GM10248 (cell line): ENCODE data around the gene HASPIN.
A peak's percentile ranks its signal among the peaks of the same experiment; 100 is the strongest.

Source experiments
- CTCF ChIA-PET: fragments of 300-600 bp; sonication (Branson Sonifier 250); formaldehyde crosslinking; extraction: SDS; loops from one replicate; lab custom pipeline; 2021; ENCODE audit warnings: antibody characterized with exemption; lab: Yijun Ruan, JAX
- POLR2A ChIA-PET: fragments of 350-650 bp; sonication (Branson Sonifier 250); formaldehyde crosslinking; extraction: SDS; loops from one replicate; lab custom pipeline; 2020; ENCODE audit warnings: antibody characterized with exemption; lab: Yijun Ruan, JAX
- DNase-seq: peaks from one replicate; pipeline ENCODE4 v3.0.0; 2012; ENCODE audit errors: extremely low spot score
- TF ChIP-seq, protein P1 (sequence below): IDR thresholded peaks from 2 replicates; pipeline ENCODE4 v1.5.1; 2012; ENCODE audit warnings: mild to moderate bottlenecking, low read depth; ENCODE audit errors: extremely low read depth, missing control alignments, control extremely low read depth

Gene HASPIN

DNA sequence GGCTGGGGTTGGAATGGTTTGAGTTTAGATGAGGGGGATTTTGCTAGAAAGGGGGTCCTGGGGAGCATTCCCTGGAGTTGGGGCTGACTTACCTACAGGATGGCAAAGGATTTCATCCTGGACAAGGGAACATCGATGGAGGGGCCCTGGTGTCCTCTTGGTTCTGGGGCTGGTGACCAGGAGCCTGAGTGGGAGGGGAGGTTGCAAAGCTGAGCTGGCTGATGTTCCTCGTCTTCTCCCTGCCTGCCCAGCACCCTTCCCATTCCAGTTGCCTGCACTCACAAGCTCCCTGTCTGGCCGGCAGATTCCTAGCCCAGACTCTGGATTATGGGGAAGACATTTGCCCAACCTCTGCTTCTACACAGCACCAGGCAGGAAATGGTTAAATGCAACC, 40.1 kb downstream of the HASPIN start:
- no peak for DNase-seq
- ChIA-PET CTCF (interaction anchor here (1.4 to 10.6 kb wide), 3 partner anchors 10 to 82 kb away, joined by 5 to 111 read pairs (median 6); partner anchors contain the start of gene NCBP3), POLR2A (interaction anchor here (1.0 kb wide), 1 partner anchor 15 kb away, joined by 3 read pairs; no protein-coding TSS in a partner anchor)
- TF ChIP-seq, protein P1, sequence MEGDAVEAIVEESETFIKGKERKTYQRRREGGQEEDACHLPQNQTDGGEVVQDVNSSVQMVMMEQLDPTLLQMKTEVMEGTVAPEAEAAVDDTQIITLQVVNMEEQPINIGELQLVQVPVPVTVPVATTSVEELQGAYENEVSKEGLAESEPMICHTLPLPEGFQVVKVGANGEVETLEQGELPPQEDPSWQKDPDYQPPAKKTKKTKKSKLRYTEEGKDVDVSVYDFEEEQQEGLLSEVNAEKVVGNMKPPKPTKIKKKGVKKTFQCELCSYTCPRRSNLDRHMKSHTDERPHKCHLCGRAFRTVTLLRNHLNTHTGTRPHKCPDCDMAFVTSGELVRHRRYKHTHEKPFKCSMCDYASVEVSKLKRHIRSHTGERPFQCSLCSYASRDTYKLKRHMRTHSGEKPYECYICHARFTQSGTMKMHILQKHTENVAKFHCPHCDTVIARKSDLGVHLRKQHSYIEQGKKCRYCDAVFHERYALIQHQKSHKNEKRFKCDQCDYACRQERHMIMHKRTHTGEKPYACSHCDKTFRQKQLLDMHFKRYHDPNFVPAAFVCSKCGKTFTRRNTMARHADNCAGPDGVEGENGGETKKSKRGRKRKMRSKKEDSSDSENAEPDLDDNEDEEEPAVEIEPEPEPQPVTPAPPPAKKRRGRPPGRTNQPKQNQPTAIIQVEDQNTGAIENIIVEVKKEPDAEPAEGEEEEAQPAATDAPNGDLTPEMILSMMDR, result no peak

DNA sequence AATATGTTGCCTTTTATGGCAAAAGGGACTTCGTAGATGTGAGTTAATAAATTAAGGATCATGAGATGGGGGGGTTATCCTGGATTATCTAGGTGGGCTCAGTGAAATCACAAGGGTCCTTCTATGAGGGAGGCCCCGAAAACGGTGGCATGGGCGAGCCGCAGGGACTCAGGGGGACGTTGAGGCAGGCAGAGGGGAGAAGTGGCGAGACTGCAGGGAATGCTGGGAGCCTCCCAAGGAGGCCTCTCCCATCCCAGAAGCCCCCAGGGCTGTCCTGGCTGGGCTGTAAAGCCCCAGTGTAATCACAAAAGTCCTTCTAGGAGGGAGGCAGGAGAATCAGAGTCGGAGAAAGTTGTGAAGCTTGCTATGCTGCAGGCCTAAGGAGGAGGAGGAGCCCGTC, 42.3 kb downstream of the HASPIN start:
- TF ChIP-seq, protein P1, result no peak
- ChIA-PET POLR2A (no interaction called here), CTCF (interaction anchor here (0.8 to 1.2 kb wide), 3 partner anchors 27 to 49 kb away, joined by 3 to 4 read pairs (median 3); no protein-coding TSS in a partner anchor)
- no peak for DNase-seq

DNA sequence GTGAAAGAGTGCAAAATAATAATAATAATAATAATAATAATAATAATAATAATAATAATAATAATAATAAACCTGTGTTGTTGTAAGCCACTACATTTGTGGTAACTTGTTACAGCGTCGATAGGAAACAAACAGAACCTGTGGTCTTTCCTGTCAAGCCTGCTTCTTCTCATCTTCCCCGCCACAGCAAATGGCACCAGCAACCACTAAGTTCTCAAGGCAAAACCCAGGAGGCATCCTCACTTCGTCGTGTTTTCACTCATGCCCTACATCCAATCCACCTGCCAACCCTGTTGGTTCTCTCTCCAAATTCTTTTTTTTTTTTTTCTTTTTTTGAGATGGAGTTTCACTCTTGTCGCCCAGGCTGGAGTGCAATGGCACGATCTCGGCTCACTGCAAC, 43.1 kb downstream of the HASPIN start:
- no peak for DNase-seq
- CTCF ChIA-PET, result interaction anchor here (0.8 to 1.2 kb wide), 3 partner anchors 28 to 50 kb away, joined by 3 to 4 read pairs (median 3); no protein-coding TSS in a partner anchor
- POLR2A ChIA-PET, result no interaction called here
- TF ChIP-seq, protein P1, result no peak

GRCh38 chr17:3768341-3768740, 44.6 kb downstream of the HASPIN start:
- TF ChIP-seq, protein P1, result no peak
- DNase-seq, result no peak
- CTCF ChIA-PET, result interaction anchor here (1.1 kb wide), 1 partner anchor 59 kb away, joined by 5 read pairs; no protein-coding TSS in a partner anchor
- POLR2A ChIA-PET, result no interaction called here

- no peak for DNase-seq
- TF ChIP-seq, protein P1, result no peak
- POLR2A ChIA-PET, result no interaction called here
- CTCF ChIA-PET, result interaction anchor here (1.5 to 1.8 kb wide), 3 partner anchors 8 to 33 kb away, joined by 4 to 8 read pairs (median 6); no protein-coding TSS in a partner anchor
Observed at GRCh38 chr17:3768769-3769168, 45.1 kb downstream of the HASPIN start.

GRCh38 chr17:3770466-3770865, 46.8 kb downstream of the HASPIN start:
- peak; percentile 52 for DNase-seq
- ChIA-PET POLR2A (interaction anchor here (0.7 kb wide), 1 partner anchor 30 kb away, joined by 3 read pairs; no protein-coding TSS in a partner anchor), CTCF (interaction anchor here (1.5 to 2.7 kb wide), 4 partner anchors 10 to 38 kb away, joined by 4 to 13 read pairs (median 7); no protein-coding TSS in a partner anchor)
- TF ChIP-seq, protein P1, result no peak
